CD4-positive, alpha-beta T cell treated with Interleukin-15 for 4 hours (primary cell): Measurements from ENCODE around the gene MRPS6.
A peak's percentile ranks its signal among the peaks of the same experiment; 100 is the strongest.

Source experiments
- DNase-seq: peaks from one replicate; pipeline ENCODE4 v3.0.0-alpha.2; 2020; ENCODE audit warnings: low spot score

MRPS6 gene

GRCh38 chr21:34071683-34072082 is 1.7 kb upstream of the MRPS6 start:
- DNase-seq, result no peak

GRCh38 chr21:34072145-34073031 is 990 bp upstream of the MRPS6 start:
- DNase-seq, result no peak

- DNase-seq, result peak; percentile 43
These were observed 438 bp downstream of the MRPS6 start for GRCh38 chr21:34073749-34074282.

- no peak for DNase-seq
These were observed 1.1 kb downstream of the MRPS6 start for GRCh38 chr21:34074283-34075090.

DNA sequence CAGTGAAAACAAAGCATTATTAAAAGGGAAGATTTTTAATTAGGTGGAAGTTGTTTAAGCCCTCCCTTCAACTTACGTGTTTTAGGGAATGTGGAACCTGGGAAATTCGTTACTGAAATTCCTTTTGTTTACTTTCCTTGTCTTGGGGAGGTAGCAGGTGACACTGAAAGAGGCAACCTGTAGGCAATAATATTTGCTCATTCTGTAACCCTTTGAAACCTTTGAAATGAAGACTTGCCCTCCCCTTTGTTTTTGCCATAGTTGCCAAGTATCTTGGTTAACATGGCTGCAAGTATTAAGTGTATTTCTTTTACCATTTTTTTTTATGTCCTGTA is 1.7 kb downstream of the MRPS6 start:
- no peak for DNase-seq

DNA sequence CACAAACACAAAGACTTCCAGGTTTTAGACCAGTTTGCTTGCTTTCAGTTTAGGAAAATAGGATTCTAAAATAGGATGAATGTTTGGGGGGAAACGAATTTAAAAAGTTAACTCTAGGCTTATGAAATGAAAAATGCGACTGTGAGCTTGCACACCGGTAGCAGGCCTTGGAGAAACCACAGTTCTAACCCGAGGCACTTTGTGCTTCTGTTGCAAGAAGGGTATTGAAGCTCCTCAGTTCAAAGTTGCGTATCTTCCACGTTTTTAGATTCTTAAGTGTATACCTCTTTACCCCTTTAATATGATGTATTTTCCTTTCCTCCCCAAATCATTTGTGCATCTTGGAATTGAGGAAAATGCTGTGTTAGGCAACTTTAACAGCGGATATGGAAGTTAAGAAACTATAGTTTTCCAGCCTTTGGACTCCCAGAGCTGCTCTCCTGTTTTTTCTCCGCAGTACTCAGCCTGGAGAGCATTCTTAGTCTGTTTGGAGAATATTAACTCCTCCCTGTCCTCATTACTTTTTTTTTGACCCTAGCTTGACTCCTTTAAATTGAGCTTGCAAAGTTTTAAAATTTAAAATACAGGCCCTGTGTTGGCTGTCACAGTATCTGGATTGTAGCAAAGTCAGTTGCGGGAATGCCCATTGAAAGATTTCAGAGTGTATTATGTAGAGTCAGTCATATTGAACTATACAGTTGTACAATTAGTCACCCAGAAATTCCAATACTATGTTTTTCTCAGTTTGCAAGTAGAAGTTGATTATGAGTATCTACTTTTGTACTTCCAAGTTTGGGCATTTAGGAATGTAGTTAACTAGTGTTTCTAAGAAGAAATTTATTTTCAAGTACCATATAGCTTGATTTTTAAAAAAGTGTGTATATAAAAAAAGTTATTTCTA is 2.6 kb downstream of the MRPS6 start:
- DNase-seq, result no peak

GRCh38 chr21:34076835-34077234 is 3.5 kb downstream of the MRPS6 start:
- no peak for DNase-seq

- DNase-seq, result no peak
These were observed 4.5 kb downstream of the MRPS6 start for GRCh38 chr21:34077888-34078287.

GRCh38 chr21:34078915-34079314 is 5.5 kb downstream of the MRPS6 start:
- DNase-seq, result peak; percentile 43

DNA sequence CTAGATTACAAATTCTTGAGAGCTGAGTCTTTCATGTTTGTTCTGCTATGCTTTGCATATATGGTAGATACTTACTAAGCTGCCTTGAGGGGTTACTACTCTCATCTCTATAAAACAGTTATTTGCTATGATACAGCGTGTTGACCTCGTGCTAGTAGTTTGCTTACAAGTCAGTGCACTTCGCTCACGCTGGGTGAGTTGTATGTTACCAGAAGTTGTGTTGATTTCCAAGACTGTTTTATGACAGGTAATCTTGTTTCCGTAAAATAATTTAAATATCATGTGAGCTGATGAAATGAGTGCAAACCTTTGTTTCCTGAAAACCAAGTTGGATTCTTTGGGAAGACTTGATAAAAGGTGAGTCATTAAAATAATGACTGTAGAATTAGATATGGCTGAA is 7.3 kb downstream of the MRPS6 start:
- DNase-seq, result no peak

DNA sequence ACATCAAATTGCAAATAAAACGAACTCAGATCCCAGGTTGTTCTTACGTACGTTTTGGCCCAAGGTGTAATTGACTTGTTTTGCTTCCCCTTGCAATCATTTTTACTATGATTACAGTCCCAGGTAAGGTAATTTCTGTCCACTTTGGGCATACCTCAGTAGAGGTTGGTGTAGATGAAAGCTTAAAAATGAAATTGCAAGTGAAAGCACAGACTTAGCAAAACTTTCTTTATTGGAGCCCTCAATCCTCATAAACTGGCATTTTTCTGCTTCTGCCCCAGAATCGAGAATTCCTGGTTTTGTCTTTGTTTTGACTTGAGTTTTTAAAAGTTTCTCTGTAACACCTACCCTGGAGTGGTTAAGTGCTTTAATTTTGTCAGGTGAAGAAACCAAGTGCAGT is 9.4 kb downstream of the MRPS6 start:
- DNase-seq, result no peak

DNA sequence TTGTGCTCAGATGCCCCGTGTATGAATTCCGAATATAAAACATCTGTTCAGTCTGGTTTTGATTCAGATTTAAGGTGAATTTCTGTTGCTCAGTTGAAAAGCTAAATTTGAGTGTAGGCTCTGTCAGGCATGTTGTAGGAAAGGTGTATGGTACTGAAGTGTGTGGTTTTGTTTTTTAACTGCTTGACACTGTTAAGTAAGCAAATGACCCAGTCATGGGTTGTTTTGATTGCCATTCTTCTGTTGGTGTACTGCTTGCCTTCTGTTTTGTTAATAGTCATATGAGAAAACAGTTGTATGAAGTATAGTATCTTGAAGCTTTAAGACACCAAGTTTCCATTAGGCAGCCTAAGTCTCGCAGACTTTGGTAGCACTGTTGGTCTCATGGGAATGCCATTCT is 10.0 kb downstream of the MRPS6 start:
- no peak for DNase-seq

DNA sequence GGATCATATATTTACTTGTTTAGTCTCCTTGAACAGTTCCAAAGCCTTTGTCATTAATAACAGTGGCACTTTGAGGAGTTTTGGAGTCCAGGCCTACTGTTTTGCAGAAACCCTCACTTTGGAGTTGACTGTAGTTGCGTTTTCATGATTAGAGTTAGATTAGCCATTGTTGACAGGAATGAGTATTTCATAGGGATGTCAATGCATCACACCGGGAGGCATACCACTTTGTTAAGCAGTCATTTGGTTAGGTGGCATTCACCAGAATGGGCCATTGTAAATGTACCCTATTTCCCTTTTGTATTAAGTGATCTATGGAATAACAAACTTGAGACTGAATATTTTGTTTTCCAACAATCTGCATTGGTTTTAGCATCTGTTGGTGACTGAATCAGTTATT is 11.8 kb downstream of the MRPS6 start:
- no peak for DNase-seq

- peak; percentile 29 for DNase-seq
These were observed 13.5 kb downstream of the MRPS6 start for GRCh38 chr21:34086887-34087306.

DNA sequence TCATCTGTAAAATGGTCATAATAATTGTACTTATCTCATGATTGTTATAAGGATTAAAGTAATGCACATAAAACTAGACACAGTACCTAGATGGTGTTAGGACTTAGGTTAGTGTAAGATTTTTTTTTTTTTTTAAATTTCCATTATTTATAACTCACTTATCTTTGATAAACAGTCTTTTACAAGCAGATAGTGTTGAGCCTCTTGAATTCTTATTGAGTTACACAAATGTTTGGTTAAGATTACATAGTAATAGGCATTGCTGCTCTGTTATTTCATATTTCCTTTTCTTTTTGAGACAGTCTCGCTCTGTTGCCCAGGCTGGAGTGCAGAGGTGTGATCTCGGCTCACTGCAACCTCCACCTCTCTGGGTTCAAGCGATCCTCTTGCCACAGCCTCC is 15.4 kb downstream of the MRPS6 start:
- no peak for DNase-seq

DNA sequence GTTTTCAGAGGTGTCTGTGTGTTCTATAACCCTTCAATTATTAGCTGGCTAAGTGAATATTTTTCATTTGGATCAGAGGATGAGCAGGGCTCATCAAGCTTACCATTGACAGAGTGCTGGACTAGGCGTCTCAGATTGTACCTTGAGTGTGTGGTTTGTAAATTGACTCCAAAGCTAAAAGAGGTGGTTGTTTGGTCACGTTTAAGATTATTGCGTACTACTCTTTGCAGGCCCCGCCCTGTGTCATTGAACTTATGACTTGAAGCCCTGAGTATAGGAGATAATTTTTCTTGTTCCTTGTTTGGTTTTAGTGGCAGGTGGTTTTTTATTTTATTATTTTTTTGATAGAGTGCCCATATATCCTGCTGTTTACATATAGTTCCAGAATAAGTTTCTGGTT is 17.7 kb downstream of the MRPS6 start:
- no peak for DNase-seq

GRCh38 chr21:34091607-34092006 is 18.2 kb downstream of the MRPS6 start:
- no peak for DNase-seq

GRCh38 chr21:34092262-34092921 is 19.0 kb downstream of the MRPS6 start:
- no peak for DNase-seq

DNA sequence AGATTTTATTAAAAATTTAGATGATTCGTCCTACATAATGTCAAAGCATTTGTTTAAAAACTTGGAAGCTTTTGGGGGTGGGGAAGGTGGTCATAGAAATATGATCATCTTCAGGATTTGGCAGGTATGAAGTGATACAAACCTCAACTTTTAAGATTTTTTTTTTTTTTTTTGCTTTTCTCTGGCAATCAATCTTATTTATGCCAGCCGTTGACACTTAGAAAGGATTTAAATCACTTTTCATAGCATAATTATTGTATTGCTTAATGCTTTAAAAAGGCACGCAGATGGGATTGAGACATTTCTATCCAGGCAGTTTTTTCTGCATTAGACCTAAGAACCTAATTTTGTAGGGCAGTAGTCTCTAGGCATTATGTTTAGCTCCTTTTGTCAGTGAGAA is 19.7 kb downstream of the MRPS6 start:
- no peak for DNase-seq

GRCh38 chr21:34094949-34095348 is 21.6 kb downstream of the MRPS6 start:
- DNase-seq, result no peak

DNA sequence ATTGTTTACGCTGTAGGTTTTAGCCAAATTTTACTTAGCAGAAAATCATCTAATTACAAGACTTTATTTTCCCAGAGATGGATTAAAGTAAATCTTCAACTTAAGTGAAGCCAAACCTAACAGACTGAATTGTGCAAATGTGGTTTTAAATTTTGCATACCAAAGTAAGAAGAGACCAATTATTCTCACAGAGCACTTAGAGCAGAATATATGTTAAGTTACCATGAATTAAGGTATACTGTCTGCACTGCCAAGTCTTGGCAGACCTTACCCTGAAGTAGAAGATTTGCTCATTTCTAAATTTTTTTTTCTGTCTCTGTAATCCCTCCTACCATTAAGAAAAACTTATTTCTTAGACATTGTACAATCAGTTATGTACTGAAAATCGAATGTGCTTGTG is 24.1 kb downstream of the MRPS6 start:
- no peak for DNase-seq

DNA sequence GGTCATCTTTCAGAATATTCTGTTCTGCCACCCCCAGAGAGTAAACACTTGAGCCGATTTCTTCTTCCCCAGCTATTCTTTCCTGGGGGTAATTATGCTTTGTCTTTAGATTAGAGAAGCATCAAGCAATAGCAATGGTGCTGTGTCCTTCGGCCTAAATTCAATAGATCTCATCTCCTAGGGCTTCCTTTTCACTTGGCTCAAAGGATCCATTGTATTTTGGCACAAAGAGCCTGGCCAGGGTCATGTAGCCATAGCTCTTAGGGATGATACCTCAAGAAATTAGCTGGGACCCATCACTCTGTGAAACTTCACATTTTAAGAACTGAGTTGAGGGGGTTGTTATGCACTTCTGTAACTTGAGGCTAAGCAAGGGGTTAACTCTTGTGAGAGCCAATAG is 27.0 kb downstream of the MRPS6 start:
- DNase-seq, result no peak
